Hypothalamus (tissue), 51 donors: ENCODE data around the gene GSDMA.
A peak's percentile ranks its signal among the peaks of the same experiment; 100 is the strongest.
"Not testable (repeated sequence)": the region's sequence is repeated elsewhere in the genome, so short reads cannot be mapped to it uniquely, and the experiment has no call there.

ENCODE experiments used
- DNase-seq, 51 donors: peaks; one replicate each; lab custom pipeline; 2025; lab: John Stamatoyannopoulos, UW

GSDMA gene

DNA sequence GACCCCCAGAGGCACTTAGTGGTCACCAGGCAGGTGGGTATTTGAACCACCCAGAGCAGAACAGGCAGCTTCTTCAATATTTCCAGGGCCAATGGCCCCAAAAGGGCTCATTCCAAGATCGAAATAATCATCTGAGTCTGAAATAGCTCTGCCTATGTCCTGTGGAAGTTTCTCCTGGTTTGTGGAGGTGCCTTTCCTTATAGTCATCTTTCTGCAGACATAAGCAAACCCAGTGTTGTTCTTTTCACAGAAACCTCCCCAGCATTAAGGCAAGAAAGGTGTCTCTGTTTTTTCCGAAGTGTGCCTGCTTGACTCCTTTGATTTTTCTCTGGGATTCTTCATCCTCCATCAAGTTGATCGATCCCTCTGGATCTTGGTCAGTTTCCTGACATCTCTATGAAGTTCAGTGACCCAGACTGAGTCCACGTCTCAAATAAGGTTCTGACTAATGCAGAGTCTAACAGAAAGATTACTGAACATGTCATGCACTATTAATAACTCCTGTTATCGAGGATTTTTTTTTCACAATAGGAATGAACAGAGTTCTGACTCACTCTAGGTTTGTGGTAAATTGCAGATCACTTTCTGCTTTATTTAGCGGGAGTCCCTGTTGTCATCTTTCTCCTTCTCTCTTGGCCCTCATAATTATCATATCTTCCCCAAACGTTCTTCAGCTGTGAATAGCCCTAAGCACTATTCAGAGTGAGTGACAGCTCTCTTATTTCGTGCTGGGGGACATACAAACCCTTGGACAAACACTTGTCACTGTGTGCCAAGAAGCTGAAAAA, 33.8 kb upstream of the GSDMA start:
- peak in 1 of 51 donors; percentile 25 for DNase-seq

DNA sequence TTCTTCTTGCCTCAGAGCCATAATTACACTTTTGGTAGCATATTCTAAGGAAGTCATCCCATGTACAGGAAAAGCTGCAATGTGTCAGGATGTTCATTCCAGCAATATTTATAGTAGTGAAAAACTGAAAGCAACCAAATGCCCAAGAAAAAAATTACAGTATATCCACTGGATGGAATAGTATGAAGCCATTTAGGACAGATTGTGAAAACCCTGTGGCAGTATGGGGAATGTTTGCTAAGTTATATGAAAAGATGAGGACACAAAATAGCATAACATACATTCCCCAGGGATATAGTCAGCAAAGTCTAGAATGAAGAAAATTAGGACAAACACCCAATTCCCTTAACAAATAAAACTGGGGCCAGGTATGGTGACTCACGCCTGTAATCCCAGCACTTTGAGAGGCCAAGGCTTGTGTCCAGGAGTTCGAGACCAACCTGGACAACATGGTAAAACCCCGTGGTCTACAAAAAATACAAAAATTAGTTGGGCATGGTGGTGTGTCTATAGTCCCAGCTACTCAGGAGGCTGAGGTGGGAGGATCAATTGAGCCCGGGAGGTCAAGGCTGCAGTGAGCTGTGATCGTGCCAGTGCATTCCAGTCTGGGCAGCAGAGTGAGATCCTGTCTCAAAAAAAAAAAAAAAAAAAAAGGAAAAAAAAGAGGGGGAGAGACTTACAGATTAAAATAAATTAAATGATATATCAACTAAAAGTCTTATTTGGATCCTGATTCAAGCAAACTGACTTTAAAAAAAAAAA, 33.0 kb upstream of the GSDMA start:
- DNase-seq, result no peak

DNA sequence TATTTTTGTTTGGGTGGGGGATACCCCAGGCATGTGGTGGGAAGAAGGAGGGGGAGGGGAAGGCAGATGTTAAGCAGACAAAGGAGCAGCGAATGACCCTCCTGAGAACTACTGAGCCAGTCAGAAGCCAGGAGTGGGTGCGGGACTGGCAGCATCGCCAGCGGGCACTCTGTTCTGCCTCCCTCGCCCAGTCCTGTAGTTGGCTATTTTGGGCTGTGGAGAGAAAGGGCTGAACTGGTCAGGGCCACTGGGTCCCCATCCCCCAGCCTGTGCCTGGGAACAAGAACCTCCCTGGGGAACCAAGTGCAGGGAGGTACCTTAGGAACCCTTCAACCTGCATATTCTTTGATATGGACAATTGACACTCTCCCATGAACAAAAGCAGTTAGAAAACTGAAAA, 28.9 kb upstream of the GSDMA start:
- DNase-seq, result no peak

DNA sequence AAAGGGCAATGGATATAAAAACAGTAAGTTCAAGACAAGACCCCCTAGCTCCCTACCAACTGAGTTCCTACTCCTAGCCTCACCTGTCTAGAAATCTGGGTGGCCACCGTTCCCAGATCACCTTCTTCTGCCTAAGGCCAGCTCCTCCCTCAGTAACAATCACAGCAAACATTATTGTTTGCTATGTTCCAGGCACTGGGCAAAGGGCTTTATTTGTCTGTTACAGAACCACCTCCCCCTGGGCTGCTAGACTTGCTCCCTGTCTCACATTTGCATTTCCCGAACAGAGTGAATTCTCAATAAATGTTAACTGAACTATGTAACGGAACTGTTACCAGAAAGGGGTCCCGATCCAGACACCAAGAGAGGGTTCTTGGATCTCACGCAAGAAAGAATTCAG, 28.5 kb upstream of the GSDMA start:
- no peak for DNase-seq

DNA sequence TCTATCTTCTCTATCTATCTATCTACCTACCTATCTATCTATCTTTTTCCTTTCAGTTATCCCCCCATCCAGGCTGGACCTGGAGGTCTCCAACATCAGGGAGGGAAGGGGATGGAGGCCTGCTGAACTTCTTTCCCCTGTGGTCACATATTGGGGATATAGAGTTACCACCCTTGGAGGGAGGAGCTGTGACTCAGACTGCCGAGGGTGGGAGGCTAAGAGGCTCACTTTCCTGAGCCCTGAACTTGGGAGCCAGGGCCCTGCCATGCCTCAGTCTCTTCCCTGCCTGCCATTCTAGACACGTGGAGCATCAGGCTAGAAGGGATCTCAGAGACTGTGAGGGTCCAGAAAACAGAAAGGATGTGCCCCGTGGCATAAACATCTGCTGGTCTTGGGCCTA, 26.9 kb upstream of the GSDMA start:
- no peak for DNase-seq

DNA sequence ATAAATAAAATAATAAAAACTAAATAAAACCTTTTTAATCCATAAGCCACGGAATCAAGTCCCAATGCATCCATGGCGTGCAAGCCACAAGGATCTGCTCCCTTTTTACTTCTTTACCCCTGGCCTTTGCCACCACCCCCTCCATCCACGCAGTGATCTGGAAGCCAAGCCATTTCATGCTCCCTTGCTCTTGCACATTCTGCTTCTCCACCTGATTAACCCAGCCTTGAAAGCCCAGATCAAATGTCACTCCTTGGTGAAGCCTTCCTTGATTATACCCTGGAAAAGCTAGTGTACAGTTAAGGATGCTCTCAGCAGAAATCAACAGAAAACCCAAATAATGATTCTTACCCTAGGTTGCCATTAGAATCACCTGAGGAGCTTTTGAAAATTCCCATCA, 25.4 kb upstream of the GSDMA start:
- DNase-seq, result no peak

DNA sequence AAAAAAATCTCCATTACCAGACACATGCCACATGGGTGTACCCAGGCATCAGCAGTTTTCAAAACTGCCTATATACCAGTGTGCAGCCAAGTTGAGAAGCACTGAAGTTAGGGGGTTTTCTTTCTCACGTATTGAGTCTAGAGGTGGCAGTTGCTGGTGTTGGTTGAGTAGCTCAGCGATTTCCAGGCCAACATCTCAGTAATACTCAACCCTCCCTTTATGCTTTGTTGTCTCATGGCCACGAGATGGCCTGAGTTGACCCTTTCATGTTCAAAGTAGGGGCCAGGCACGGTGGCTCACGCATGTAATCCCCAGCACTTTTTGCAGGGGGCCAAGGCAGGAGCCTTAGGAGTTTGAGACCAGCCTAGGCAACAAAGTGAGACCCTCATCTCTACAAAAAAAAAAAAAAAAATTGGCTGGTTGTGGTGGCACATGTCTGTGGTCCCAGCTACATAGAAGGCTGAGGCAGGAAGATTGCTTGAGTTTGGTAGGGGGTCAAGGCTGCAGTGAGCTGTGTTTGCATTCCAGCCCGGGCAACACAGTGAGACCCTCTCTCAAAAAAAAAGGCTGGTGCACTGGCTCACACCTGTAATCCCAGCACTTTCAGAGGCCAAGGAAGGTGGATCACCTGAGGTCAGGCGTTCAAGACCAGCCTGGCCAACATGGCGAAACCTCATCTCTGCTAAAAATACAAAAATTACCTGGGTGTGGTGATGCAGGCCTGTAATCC, 24.5 kb upstream of the GSDMA start:
- DNase-seq, result no peak

DNA sequence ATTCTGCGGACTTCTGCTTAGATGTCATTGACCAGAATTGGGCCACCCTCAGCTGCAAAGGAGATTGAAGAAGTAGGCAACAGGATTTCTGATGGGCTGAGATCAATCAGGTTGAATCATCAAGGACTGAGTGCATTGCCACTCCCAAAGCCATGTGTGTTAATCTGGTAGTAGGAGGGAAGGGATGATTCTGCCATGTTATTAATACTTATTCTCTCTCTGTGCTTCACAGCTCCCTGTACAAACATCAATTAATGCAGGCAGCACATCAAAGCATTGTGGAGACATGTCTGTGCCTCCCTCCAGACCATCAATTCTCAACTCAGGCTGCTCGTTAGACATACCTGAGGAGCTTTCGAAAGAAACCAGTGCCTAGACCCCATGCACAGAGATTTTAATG, 23.7 kb upstream of the GSDMA start:
- no peak for DNase-seq

DNA sequence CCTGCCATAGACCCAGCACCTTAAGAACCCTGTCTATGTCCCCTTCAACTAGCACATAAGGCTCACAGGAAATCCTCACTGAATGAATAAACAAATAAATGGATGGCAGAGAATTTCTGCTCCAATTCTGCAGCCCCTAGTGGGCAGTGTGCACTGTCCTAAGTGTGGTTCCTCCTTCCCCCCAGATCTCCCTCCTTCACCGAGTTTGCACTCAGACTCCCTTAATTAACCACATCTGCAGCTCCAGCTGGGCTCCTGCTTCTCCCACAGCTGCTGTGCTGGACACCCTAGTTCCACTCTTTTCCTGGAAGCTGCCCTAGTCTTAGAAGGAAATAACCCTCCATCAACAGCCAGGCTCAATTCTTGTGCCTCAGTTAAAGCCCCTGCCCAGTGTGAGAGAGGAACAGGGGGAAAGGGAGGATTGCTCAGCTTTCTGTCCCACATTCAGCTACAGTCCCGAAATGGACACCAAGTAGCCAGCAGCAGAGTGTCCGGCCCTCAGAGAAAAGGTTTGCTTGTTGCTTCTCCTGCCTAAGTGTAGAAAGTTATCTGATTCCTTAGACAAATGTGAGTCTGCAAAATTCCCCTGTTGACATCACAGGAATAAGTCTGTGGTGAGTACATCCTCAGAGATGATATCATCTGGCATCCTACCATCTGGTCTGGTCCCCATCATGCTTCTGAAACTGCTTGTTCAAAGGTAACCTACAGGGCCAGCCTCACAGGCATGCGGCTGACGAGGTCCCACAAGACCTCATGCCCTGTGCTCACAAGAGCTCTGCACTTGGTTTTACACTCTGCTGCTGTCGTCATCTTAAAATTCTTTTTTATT, 23.0 kb upstream of the GSDMA start:
- peak in 2 of 51 donors; percentile 14 to 17 for DNase-seq

DNA sequence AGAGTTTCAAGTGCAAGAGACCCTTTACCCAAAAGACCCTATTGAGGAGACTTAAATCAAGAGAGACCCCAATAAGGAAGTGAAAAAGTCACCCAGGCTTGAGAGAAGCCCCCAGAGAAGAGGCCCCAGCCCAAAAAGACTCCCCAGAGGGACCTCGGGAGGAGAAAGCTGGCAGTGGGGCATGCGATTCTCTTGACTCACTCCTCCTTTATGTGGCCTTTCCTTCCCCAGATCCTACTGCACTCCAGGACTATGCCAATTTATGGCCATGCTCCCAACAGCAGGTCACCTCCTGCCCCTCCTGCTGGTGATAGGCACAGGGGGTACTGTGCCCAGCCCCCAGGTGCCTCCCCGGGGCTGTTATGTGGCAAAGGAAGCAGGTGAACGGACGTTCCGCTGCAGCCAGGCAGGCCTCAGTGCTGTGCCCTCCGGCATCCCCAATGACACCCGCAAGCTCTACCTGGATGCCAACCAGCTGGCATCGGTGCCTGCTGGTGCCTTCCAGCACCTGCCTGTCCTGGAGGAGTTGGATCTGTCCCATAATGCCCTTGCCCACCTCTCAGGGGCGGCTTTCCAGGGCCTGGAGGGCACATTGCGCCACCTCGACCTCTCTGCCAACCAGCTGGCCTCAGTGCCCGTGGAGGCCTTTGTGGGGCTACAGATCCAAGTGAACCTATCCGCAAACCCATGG, 19.0 kb upstream of the GSDMA start:
- no peak for DNase-seq

DNA sequence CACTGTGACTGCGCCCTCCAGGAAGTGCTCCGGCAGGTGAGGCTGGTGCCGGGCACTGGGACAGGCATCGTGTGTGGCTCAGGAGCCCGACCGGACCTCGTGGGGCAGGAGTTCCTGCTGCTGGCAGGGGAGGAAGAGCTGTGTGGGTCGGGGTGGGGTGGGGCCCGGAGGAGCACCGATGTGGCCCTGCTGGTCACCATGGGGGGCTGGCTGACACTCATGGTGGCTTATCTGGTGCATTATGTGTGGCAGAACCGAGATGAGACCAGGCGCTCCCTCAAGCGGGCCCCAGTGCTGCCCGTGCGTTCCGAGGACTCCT, 18.5 kb upstream of the GSDMA start:
- no peak for DNase-seq

DNA sequence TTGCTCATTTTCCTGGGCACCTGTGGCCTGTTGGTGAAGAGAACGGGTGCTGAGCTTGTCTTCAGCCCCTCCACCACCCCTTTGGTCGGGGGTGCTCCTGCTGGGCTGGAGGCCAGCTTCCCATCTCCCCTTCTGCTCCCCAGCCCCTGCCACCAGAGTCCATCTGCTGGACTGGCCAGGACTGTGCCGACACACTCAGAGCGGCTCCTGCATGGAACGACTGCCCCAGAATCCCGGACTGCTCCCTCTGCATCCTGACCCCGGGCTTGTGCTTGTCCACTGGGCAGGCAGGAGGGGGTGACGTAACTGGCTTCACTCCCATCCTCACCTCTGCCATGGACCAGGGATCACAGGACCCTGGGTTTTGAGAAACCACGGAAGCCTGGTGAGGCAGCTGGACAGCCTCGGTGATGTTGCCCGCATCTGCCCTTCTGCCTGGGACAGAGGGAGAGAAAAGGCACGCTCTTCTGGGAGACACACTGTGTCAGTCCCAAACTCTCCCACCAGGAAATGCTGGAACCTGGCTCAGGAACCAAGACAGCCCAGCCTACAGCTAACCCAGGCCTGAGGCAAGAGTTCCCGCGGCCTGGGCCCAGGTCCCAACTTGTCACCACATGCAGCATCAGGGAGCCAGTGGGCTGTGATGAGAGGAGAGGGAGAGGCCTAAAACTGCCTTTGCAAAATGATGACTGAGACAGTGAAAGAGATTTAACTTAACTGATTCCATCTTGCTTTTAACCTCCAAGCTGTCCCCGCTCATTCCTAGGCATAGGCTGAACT, 16.1 kb upstream of the GSDMA start:
- no peak for DNase-seq

DNA sequence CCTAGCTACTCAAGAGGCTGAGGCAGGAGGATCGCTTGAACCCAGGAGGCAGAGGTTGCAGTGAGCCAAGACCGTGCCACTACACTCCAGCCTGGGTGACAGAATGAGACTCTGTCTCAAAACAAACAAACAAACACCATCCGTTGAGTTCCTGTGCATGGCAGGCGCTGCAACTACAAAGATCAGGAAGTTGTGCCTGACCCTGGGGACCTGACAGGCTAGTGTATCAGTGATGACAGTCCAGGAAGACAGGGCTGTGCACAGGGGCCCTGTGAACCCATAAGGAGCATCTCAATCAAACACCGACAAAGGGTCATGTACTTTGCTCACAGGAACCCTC, 14.3 kb upstream of the GSDMA start:
- DNase-seq, result not testable (repeated sequence)

DNA sequence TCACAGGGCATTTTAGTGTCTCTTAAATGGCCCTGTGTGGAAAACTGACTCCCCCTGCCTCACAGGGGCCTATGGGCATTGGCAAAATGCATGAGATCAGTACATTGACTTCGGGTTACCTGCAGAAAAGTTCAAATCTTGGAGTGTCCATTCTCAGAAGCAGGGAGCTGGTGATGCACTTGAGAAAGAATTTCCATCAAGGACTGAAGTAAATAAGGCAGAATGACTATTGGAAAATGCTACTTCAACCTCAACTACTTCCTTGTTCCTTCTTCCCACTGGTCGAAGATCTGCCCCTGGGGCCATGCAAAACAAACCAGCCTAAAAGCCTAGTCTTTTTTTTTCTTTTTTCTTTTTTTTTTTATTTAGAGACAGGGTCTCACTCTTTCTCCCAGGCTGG, 13.8 kb upstream of the GSDMA start:
- no peak for DNase-seq

DNA sequence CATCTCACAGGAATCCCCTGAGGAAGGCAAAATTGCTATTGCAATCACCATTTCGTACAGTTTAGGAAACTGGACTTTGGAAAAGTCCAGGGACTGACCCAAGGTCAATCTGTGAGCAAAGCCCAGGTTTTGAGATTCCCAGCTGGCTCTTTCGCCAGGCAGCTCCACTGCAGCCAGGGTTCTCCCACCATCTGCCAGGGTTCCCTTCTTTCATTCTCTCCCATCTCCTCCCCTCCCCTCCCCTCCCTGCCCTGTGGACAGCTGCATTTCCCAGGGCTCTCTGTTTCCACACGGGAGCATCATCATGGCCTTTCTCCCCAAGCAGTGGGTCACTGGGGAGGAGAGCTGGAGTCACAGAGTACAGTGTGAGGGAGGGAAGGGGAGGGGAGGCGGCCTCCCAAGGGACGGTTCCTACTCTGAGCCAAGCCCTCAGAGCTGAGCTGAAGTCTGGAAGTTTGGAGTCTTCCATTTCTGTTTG, 11.9 kb upstream of the GSDMA start:
- no peak for DNase-seq

DNA sequence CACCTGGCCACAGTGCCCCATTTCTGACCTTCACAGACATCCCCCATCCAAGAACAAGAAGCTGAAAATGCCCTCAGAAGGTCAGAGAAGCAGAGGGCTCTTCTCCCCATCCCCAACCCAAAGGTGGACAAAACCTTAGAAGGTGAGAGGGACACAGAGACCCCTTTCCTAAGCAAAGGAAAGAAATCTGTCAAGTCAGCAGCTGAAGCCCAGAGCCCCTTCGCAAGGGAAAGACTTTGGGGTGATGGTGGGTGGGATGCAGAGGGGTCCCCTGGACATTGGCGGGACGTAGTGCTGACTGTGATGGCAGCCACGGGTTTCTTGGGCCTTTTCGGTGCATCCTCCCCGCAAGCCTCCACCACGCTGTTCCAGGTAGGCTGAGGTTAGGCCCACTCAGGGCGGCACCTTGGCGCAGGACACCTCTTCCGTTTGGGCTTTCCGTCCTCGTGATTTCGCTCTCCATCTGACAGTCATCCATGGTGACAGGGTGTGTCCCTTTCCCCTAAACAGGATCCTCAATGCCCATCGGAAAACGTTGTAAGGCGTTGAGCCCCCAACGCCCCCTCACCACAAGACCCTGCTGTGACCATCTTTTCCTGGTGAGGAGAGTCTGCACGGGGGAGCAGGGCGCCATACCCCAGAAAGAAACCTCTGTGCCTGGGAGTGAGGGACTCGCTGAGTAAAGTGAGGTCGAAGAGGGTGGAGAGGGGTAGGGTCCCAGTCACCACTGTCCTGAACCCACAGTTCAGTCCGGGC, 10.7 kb upstream of the GSDMA start:
- DNase-seq, result peak in 2 of 51 donors; percentile 8 to 28

DNA sequence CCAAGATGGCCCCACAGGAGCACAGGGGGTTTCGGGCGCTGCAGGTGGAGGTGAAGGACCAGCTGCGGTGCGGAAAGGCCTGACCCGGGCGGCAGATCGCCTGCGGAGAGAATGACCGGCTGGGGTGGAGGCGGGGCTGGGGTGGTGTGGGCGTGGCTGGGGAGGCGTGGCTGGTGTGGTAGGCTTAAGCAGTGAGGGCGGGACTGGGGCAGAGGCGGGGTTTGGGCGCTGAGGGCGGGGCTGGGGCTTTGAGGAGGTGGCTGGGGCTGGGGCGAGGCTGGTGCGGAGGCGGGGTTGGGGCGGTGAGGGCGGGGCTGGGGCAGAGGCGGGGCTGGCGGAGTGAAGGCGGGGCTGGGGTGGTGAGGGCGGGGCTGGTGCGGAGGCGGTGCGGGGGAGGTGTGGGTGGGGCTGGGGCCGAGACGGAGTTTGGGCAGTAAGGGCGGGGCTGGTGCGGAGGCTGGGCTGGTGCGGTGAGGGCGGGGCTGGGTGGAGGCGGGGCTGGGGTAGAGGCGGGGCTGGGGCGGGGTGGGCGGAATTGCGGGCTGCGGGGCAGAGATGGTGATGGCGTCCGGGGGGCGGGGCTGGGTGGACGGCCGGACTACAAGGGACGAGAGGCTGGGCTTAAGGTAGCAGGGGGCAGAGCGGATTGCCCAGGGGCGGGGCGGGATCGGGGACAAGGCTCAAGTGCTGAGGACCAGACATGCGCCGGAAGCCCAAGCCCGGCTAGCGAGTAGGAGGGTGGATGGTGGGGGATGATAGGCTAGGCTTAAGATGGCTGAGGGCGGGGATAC, 9.9 kb upstream of the GSDMA start:
- peak; percentile 59 to 100 (median 98) for DNase-seq

DNA sequence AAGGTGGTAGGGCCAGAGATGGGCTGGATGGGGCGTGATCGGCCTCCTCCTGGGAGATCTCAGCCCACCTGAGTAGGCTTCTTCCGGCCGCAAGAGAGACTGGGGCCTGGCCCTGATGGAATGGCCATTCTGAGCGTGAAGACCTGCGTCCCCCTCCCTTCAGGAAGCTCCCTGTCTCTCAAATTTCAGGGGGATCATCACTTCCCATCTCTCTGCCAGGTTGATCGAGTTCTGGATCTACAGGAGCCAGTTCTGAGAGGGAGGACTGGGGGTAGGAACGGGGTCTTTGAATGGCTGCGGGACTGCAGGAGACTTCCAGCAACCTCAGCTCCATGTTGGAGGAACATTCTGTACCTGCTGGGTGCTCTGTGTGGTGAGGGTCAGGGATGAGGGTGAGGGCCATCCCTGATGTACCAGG, 9.3 kb upstream of the GSDMA start:
- DNase-seq, result no peak
